GM23248 (cell line): ENCODE measurements around the gene CBL.

Experiments used
- EZH2 ChIP-seq: fragments of 200-600 bp; sonication (generic); IDR thresholded peaks from 2 replicates; pipeline ENCODE4 v1.6.1; 2018; ENCODE audit warnings: antibody characterized with exemption, mild to moderate bottlenecking; ENCODE audit not compliant: insufficient read depth, poor library complexity, severe bottlenecking
- EZH2phosphoT487 ChIP-seq: fragments of 200-600 bp; sonication (generic); IDR thresholded peaks from 2 replicates; pipeline ENCODE4 v1.6.1; 2018; ENCODE audit warnings: antibody characterized with exemption, moderate library complexity, mild to moderate bottlenecking, low read depth; ENCODE audit not compliant: insufficient read depth

GRCh38 chr11:119263352-119263940, 57.3 kb downstream of the CBL start:
- no peak for TF ChIP-seq EZH2
- TF ChIP-seq EZH2phosphoT487, result no peak
